A172 (cell line): Measurements from ENCODE around the gene TNFRSF21. TPM values are rescaled to one million over a fixed set of nuclear protein-coding genes. Genes with fewer than 3 reads are reported as not detected.
A peak's percentile ranks its signal among the peaks of the same experiment; 100 is the strongest.
"Not testable (repeated sequence)": the region's sequence is repeated elsewhere in the genome, so short reads cannot be mapped to it uniquely, and the experiment has no call there.

ENCODE experiments used
- DNase-seq: peaks from one replicate; pipeline ENCODE4 v3.0.0-alpha.2; 2015; ENCODE audit warnings: low spot score
- total RNA-seq: library from RNA; depleted of rRNA; stranded (reverse); fragments of >200 nt; shearing (Covaris generic); gene quantifications from 2 replicates; pipeline ENCODE4 v1.2.3, GENCODE V29; 2014; rRNA removed

TNFRSF21 gene, protein sequence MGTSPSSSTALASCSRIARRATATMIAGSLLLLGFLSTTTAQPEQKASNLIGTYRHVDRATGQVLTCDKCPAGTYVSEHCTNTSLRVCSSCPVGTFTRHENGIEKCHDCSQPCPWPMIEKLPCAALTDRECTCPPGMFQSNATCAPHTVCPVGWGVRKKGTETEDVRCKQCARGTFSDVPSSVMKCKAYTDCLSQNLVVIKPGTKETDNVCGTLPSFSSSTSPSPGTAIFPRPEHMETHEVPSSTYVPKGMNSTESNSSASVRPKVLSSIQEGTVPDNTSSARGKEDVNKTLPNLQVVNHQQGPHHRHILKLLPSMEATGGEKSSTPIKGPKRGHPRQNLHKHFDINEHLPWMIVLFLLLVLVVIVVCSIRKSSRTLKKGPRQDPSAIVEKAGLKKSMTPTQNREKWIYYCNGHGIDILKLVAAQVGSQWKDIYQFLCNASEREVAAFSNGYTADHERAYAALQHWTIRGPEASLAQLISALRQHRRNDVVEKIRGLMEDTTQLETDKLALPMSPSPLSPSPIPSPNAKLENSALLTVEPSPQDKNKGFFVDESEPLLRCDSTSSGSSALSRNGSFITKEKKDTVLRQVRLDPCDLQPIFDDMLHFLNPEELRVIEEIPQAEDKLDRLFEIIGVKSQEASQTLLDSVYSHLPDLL
- total RNA-seq: 10.7 and 11.1 TPM in 2 replicates

DNA sequence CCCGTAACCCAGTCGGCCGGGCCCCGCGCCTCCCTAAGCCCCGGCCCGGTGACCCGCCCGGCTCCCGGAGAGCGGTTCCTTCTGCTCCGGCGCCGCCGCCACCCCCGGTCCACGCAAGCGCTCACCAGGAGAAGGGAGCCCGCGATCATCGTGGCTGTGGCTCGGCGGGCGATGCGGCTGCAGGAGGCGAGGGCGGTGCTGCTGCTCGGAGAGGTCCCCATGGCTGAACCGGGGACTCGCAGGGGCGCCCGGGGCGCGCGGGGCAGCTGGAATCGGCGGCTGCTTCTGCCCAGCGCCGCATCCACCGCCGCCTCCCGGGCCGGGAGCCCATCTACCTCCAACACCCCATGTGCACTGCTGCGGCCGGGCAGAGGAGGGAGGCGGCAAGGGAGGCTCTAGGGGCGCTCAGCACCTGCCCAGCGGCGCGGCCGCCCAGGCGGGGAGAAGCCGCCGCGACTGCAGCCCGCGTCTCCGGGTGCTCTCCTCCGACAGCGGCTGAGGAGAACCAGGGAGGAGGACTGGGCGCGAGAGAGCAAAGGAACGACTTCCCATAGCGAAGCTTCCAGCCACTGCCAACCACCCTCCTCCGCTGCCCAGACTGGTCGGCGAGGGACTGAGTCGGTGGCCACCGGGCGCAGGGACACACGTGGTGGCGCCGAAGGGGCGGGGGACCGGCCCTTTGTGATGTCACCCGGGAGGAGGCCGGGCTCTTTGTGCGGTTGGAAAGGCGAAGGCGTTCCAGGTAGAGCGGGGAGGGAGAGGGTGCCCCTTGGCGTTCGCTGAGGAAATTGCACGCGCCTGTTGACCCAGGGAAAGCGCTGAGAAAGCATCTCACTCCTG is at the start of gene TNFRSF21:
TSS of gene TNFRSF21 (minus strand) at position 615 of the 840 bp plus-strand sequence. CDS start at position 221, 394 bp downstream.
- DNase-seq: peak; percentile 82

DNA sequence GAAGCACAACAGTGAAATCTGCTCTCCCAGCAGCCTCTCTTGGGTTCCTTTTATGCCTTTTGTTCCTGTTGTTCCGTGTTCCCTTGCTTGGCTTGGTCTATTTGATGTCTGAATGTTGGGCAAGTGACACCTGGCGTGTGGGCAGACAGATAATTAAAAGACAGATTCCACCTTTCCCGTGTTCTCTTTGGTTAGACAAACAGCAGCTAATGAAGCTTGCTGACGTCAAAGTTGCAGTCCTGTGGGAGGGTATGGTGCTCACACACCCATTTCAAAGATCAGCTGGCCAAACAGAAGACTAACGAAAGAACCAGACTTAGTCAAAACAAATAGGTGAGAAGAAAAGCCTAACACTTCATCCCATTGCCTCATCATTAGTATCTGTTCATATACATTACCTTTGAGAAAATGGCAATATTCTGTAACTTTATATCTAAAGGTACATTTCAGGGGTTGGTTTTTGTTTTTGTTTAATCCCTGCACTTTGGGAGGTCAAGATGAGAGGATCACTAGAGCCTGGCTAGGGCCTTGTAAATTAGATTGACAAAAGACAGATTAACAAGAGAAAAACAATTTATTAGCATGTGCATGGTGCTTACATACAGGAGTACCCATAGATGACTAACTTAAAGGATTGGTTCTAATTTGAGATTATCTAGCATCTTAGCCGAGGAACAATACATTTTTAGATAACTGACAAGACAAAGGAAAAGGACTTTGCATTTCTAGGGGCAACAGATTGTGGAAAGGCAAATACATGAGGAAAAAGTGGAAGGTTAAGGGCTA is 48.9 kb upstream of the TNFRSF21 start:
- DNase-seq: no peak

DNA sequence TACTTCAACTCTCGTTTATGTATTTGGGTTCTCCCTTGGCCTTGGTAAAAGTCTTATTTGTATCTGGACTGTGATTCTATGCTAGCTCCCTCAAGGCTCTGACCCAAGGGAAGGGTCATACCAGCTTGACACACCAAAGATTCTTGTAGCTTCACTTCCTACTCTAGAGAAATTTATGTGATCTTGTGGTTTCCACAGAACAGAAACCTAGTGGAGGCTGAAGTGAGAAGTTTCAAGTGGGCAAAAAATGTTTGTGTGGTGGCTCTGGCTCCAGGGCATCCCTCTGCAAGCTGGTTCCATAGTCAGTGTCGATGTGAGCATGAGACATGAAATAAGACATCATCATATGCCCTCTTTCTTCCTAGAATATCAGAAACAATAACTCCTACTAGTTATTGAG is 48.1 kb upstream of the TNFRSF21 start:
- DNase-seq: no peak

DNA sequence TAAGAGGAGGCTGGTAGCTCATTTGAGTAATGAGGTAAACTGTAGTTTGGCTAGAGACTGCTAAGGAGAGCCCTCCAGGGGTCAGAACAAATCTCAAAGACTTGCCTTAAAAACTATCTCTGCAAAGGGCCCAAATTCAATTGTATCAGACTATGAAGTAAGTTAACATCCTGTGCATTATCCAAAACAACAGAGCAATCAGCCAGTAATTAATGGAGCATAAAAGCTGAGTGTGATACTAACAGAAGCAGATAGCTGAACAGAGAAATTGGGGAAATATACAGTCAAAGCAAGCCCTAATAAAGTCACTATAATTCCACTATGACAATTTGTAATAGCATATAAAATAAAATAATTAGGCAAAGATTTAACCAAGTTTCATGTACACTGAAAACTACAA is 45.8 kb upstream of the TNFRSF21 start:
- DNase-seq: no peak

DNA sequence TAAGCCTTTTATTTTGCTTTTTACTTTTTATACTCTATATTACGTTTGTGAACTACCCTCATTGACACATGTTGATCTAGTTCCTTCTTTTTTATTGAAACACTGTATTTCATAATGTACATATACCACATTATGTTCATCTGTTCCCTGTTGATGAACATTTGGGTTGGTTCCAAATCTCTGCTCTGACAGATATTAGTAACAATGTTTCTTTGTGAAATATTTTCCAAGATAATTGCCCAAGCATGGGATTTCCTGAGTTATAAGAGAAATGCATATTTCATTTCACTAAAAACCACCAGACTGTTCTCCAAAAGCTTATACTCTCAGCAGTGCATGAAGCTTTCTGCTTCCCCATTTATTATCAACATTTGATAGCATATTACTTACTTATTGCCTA is 44.2 kb upstream of the TNFRSF21 start:
- DNase-seq: no peak

DNA sequence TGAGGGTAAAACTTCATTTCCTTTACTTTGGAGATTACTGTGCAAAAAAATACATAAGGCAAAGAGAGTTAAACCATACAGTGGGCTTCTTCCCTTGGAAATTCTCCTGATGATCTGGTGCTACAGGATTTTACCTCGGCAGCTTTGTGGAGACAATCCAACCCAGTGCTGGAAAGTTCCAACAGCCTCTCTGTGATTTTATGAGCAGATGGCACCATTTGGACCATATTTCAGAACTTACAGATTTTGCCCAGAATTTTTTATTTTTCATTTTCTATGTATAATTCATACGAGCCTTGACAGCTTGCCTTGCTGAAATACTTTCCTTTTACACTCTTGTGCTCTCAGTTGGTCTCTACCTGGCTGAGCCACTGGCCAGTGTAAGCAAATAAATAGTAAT is 43.3 kb upstream of the TNFRSF21 start:
- no peak for DNase-seq

DNA sequence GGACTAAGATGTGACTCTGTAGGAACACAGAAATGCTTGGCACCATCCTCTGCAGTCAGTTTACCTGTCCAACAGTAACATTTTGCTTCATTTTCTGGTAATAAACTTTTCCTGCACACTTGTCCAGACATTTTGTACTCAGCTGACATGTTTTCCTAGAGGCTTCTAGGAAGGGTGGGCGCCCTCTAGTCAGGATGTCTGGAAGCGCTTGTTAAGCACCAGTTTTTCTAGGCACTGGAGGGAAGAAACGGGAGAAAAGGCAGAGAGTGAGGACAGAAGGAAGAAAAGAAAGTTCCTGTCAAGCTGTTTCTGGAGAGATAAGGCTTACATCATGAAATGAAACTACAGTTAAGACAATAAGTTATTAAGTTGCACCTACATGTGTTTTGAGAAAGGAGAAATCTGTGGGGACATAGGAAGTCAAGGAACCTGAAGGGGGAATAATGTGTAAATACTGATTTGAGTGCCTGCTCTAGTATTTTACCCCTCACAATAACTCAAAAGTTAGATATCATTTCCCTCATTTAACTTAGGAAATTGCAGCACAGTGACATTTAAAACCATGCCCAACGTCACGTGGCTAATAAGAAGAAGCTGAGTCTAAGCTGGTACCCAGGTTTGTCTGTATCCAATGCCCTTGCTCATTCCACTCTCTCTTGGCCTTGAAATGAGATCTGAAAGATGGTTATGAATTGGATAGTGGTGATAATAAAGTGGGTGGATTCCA is 42.7 kb upstream of the TNFRSF21 start:
- no peak for DNase-seq

DNA sequence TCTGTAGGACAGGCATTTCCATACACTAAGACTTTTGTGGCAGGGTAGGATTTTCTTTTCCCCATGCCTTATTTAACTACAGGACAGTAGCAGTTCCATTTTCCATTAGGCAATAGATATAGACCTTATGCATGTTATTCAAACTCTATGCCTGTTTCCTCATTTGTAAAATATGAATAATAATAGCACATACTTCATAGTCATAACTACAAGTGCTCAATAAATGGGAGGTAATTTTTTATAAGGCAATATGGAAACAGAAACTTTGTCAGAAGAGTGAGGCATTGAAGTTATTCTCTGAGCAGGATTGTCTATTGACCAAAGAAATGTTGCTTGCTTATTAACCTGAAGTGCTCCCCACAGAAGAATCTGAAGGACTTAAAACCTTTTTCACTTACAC is 41.9 kb upstream of the TNFRSF21 start:
- DNase-seq: no peak

DNA sequence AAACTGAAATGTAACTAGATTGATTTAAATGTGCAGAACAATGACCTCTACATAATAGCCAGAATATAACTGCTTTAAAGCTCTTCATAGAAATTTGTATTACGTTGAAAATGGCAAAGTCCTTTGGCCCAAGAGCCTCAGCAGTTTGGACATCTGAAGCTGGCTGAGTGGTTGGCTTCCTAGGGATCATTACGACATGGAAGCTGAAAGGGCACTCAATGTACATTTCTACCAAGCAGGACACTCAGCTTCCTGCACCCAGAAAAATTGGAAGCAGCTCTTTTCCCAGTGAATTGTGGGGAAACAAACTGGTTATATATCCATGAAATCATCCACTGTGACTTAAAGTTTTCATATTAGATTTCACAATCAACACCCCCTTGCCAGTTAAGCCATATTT is 40.2 kb upstream of the TNFRSF21 start:
- no peak for DNase-seq

DNA sequence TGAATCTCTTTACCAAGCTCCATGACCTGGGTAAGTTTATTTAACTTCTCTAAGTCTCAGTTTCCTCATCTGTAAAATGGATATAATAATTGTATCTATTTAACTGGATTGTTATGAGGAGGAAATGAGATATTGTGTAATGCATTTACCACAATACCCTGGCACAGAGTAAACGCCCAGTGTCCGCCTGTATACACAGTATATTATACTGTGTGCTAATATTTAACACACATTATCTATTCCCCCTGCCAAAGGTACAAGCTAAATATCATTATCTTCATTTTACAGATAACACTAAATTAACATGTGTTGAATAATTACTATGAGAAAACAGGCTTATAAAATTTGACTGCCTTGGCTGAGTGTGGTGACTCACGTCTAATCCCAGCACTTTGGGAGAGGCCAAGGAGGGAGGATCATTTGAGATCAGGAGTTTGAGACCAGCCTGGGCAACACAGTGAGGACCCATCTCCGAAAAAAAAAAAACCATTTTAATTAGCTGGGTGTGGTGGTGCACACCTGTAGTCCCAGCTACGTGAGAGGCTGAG is 38.7 kb upstream of the TNFRSF21 start:
- DNase-seq: no peak

DNA sequence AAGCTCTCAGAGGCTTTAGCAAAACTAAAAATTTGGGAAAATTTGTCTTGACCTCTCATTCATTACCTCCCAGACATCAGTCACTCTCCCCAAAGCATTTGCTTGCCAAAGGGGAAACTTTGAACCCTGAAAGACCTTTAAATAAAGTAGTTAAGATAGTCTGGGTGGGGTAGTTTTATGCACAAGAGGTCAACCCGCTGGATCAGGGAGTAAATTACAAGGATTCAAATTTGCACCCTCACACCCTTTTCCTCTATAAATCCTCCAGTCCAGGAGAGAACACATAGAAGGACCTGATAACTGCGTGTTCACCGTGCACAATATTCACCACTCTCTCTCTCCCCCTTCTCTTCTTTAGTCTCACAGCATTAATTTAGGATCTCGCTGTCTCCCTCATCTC is 36.1 kb upstream of the TNFRSF21 start:
- no peak for DNase-seq

DNA sequence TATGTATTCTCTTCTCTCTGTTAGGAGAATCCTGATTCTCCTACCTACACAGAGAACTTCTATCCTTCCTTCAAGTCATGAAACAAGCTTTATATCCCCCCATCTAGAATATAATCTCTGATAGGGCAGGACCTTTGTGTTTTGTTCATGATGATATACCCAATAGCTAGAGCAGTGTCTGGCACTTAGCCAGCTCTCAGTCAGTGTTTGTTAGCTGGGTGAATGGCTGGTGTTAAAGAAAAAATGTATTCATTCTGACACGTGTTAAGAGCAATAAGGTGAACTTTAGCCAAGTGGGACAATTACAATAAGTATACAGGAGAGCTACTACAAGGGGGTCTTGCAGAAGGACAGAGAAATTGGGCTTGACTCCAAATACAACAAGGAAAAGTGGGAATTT is 34.3 kb upstream of the TNFRSF21 start:
- DNase-seq: no peak

DNA sequence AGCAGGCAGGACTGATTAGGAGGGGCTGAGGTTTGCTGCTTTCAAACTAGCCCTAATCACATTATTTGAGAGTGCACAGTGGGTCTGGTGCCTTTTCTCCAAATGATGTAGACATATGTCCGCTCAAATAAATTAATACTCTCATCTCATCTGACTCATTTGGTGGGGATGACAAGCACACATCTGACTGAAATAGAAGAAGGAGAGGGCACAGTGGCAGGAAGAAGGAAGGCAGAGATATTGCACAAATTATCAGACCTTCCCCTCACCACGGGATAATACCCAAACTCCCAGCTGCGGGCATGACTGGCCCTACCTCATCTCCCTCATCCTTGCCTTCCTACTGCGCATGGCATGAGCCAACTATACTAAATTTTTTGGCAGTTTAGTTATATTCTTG is 33.9 kb upstream of the TNFRSF21 start:
- DNase-seq: no peak

DNA sequence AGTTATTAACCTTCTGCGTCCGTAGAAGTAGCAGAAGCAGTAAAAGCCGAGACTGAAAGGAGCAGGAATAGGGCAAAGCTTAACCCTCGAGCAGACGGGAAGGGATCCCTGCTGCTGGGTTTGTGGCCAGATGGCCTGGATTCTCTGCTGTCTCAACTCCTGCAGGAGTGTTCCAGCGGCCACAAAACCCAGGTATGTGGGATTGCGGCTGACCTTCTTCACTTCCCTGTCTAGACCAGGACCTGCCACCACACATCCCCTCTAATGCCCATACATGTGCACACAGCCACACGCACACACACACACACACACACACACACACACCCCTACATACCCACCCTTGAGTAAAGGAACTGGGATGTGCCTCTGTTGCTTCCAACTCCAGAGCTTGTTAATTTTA is 33.1 kb upstream of the TNFRSF21 start:
- no peak for DNase-seq

DNA sequence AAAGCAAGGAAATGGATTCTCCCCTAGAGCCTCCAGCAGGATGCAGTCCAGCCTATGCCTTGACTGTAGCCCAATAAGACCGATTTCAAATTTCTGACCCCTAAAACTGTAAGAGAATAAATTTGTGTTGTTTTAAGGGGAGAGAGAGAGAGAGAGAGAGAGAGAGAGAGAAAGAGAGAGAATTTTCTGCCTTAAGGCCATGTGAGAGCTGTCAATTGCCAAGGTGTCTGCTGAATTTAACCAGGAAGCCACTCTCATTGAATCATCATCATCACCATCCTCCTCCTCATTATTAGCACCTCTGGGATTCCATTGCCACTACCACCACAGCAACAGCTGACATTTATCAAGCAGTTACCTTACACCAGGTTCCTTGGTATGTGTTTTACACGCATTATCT is 27.8 kb upstream of the TNFRSF21 start:
- no peak for DNase-seq

DNA sequence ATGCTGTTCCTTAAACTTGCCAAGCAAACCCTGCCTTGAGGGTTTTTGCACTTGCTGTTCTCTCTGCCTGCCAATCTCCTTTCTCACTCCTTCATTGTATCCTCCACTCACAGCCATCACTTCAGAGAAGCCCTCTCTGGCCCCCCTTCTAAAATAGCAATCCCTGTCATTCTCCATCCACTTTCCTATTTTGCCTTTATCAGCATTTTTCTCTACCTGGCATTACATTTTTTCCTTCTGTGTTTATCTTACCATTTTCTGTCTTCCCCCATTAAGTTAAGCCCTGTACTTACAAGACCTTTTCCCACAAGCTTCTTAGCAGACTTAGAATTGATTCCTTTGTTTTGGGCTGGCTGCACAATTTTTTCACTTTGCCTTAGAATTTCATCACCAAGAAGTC is 26.6 kb upstream of the TNFRSF21 start:
- no peak for DNase-seq

DNA sequence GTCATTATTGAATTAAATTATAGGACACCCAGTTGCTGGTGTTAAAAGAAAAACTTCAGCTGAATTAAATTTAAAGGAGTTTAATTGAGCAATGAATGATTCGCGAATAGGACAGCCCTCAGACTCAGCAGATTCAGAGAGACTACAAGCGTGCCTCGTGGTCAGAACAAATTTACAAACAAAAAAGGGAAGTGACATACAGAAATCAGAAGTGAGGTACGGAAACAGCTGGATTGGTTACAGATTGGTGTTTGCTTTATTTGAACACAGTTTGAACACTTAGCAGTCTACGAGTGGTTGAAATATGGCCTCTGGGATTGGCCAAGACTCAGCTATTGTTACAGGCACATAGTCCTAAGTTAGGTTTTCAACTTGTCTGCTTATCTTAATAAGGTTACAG is 25.8 kb upstream of the TNFRSF21 start:
- no peak for DNase-seq

DNA sequence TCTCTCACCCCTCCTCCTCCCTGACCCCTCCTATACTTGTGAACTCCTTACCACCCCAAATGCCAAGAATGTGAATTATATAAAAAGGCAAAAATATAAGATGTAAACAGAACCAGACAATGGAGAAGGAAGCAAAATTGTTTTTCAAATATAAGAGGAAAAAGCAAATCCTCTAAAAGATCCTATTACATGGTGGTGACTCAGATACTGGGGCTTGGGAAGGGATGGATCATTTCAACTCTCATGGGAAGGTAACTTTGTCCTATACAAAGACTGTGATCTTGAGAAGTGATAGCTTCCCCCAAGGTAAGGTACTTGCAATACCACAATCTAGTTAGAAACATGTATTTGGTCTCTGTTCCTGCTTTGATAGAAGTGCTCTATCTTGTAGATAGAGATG is 24.6 kb upstream of the TNFRSF21 start:
- DNase-seq: no peak

DNA sequence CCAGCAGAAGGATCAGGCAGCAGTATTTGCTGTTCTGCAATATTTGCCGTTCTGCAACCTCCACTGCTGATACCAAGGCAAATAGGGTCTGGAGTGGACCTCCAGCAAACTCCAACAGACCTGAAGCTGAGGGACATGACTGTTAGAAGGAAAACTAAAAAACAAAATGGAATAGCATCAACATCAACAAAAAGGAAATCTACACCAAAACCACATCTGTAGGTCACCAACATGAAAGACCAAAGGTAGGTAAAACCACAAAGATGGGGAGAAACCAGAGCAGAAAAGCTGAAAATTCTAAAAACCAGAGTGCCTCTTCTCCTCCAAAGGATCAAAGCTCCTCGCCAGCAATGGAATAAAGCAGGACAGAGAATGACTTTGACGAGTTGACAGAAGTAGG is 18.9 kb upstream of the TNFRSF21 start:
- DNase-seq: not testable (repeated sequence)

DNA sequence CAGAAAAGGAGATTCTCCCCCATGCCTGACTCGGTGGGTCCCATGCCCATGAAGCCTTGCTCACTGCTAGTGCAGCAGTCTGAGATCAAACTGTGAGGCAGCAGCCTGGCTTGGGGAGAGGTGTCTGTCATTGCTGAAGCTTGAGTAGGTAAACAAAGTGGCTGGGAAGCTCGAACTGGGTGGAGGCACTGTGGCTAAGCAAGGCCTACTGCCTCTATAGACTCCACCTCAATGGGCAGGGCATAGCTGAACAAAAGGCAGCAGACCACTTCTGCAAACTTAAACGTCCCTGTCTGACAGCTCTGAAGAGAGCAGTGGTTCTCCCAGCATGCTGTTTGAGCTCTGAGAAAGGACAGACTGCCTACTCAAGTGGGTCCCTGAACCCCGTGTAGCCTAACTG is 18.4 kb upstream of the TNFRSF21 start:
- not testable (repeated sequence) for DNase-seq

DNA sequence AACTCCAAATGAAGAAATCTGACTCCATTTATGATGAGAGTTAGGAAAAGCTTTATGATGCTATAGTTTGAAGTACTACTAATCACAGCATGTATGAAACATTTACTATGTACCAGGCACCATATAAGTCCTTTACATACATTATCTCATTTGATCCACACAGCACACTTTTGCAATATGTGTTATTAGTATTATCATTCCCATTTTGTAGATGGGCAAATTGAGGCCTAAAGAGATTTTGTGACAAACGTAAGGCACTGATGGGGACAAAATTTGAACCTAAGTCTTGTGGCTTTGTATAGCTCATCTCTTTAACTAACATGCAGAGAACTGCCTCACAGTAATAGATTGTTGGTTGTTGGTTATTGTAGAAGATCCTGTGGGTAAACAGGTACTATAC is 14.2 kb upstream of the TNFRSF21 start:
- no peak for DNase-seq
